Skin epidermis (tissue), 12 donors: Measurements from ENCODE around the gene C14orf180.

Experiments
- H3K27ac ChIP-seq, 21 experiments: fragments of 200-600 bp; sonication (generic) in 11 of 21; one replicate each; pipeline ENCODE4 v1.5.0; 2020; ENCODE audit warnings: mild to moderate bottlenecking in 3 of 21, inconsistent platforms in 2 of 21, moderate library complexity in 2 of 21
- H3K4me3 ChIP-seq, 7 experiments: fragments of 200-600 bp; sonication (generic) in 2 of 7; one replicate each; pipeline ENCODE4 v1.5.0; 2020; ENCODE audit warnings: inconsistent platforms in 2 of 7, mild to moderate bottlenecking in 2 of 7, moderate library complexity in 1 of 7

C14orf180 gene

DNA sequence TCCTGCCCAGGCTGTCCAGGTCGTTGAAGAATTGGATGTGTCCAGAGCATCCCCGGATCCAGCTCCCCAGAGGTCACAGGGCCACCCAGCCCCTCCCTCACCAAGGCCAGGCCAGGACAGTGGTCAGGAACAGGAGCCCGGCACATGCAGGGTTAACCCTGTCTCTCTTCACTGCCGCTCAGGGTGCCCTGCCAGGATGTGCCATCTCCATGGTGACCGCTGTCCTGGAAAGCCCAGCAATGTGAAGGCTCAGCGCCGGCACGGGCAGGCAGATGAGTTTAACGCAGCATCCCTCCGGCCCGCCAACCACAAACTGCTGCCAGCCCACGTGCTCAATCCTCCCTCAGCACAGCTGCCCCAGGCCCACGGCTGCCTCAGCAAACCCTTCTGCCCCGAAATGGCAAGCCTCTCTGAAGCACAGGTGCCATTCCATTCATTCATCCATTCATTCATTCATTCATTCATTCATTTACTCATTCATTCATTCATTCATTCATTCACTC lies 20.6 kb downstream of the C14orf180 start:
- Histone ChIP-seq H3K27ac (no peak overlapping the region), H3K4me3 (no peak overlapping the region)

- H3K4me3 ChIP-seq = no peak overlapping the region
- H3K27ac ChIP-seq = no peak overlapping the region
Measured at GRCh38 chr14:104600805-104601204, 21.2 kb downstream of the C14orf180 start.

DNA sequence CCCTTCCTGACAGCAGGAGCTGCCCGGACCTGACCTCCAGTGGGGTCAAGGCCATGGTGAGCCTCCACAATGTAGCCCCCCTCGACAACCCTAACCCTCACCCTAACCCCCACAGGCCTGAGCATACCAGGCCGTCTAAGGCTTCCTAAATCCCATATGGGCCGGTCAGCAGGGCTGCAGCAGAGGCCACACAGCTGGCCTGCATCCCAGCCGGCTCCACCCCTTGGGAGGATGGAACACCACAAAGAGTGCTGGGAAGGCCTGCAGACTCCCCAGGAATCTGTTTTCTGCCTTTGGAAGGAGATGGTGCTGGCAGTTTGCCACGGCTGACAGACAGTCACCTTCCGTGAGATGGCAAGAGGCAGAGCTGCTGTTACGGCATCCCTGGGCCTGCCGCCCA lies 22.2 kb downstream of the C14orf180 start:
- no peak overlapping the region for H3K27ac ChIP-seq
- no peak overlapping the region for H3K4me3 ChIP-seq

DNA sequence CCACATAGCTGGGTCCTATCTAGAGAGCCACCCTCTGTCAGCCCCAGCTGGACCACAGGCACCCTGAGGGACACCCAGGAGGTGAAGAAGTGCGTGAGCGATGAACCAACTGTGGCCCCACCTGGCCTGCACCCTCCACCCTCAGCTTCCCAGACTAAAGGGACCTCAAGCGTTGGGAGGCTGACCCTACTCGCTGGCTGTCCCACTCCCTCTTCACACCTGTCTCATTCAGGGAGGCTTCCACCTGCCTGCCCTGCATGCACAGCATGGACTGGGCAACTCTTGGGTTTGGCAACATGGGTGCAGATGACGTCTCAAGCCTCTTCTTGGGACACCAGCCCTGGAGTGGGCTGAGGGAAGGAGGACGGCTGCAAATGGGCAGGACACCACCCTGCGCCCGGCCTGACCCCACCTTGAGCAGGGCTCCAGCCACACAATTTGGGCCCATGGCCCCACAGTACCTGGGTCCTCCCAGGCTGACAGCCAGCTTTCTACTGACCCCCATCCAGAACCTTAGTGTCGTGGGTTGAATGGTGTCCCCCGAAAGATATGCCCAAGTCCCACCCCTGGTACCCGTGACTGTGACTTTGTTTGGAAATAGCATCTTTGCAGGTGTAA lies 22.9 kb downstream of the C14orf180 start:
- Histone ChIP-seq H3K4me3 (no peak overlapping the region), H3K27ac (no peak overlapping the region)

DNA sequence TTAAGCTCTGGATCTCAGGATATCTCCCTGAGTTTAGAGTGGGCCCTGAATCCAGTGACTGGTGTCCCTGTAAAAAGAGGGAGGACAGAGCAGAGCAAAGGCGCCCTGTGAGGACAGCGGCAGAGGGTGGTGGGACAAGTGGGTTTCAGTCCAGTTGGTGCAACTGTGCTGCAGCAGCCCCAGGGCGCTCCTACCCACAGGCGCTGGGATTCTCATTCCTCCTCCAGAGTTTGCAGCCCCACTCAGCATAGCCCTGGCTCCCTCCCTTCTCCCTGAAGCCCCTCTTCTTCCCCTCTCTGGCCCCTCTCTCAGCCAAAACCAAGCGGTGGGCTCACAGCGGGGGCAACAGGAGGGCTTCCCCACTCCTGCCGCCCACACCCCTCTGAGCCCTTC lies 23.4 kb downstream of the C14orf180 start:
- Histone ChIP-seq H3K4me3 (no peak overlapping the region), H3K27ac (no peak overlapping the region)

DNA sequence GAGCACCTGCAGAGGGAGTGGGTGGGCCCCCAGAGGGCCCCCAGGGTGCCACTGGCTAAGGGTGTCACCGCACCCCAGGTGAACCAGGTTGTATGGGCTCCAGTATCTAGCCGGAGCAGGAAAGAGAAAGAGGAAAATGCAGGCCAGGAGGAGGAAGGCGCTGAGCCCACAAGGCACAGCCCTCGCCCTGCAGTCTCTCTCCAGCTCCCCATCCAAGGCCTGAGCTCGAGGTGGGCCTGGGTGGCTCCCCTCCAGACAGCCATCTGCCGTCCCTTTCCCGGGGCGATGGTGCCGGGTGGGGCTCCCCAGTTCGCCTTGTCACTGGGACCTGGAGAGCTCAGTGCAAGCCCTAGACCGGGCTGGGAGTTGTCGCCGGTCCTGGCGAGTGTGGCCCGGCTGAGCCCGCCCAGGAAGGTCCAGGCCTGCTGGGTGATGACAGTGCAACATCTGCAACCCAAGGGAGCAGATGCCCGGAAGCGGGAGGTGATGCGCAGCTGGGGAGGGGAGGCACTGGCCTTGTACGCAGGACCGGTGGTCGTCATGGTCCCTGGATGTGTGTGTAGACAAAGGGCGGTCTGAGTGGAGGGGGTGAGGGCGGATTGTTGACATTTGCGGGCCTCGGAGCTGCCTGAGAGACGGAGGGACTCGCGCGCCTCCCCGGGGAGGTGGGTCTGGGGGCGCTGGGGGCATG lies 24.3 kb downstream of the C14orf180 start:
- H3K27ac ChIP-seq = no peak overlapping the region
- H3K4me3 ChIP-seq = peak overlapping the region in 2 of 7 experiments; percentile 5 to 8

GRCh38 chr14:104604458-104605449 lies 25.2 kb downstream of the C14orf180 start, which contains the start of gene TMEM179:
TSS of gene TMEM179 (minus strand) at chr14:104604772. CDS start at chr14:104604741, 31 bp downstream.
- Histone ChIP-seq H3K27ac (no peak within 1 kb of the TSS), H3K4me3 (peak within 1 kb of the TSS in 2 of 7 experiments; percentile 5 to 8)

DNA sequence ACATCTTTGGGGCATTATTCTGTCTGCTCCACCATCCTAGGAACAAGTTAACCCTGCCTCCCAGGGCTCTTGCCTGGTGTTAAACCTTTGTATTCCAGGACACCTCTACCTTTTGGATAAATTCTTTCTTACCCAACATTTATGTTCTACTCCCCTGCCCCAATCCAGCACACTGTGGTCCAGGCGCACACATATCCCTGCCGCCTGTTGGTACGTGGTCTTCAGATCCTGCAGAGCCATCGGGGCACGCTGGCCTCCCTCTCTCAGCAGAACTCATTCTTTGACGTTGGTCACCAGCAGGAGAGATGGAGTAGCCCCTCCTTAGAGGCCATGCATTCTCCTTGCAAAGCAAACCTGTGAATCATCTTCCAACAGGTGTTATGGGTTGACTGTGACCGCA lies 30.1 kb downstream of the C14orf180 start:
- Histone ChIP-seq H3K27ac (no peak overlapping the region), H3K4me3 (no peak overlapping the region)

DNA sequence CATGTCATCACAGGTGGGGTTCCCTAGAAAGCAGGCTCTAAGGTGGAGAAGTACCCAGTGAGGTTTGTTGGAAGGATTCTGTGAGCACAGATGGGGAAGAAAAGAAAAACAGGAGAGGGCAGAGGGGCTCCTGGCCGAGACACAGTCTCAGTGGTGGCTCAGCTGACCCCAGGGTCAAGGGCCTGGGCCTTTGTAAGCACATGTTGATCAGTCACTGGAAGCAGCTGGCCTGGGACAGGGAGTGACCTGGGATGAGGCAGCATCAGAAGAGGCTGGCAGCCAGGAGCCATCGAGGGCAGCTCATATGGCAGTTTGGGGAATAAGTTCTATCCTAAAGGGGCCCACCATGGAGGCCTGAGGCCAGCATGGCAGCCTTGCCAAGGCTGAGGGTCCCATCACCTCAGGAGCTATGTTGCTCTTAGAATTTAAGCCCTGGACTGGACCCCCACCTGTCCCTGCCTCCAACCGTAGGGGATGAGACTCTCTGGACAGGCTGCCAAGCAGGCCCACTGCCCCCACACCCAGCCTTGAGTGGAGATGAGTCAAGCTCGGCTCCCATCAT lies 31.3 kb downstream of the C14orf180 start:
- Histone ChIP-seq H3K4me3 (no peak overlapping the region), H3K27ac (no peak overlapping the region)

- Histone ChIP-seq H3K27ac (no peak overlapping the region), H3K4me3 (no peak overlapping the region)
Measured at GRCh38 chr14:104611881-104612280, 32.3 kb downstream of the C14orf180 start.

DNA sequence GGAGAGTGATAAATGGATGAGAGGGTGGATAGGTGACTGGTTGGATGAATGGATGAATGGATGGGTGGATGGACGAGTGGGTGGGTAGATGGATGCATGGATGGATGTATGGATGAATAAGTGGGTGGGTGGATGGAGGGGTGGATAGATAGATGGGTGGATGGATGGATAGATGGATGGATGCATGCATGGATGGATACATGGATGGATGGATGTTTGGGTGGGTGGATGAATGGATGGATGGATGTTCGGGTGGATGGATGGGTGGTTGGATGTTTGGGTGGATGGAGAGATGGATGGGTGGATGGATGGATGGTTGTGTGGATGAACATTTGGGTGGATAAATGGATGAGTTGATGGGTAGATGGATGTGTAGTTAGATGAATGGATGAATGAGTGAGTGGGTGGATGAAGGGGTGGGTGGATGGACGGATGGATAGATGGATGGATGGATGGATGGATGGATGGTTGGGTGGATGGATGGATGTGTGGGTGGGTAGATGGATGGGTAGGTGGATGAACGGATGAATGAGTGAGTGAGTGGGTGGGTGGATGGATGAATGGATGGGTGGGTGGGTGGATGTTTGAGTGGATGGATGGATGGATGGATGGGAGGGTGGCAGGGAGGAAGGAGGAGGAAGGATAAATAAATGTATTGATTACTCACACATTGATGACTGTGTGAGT lies 34.7 kb downstream of the C14orf180 start:
- Histone ChIP-seq H3K4me3 (no peak overlapping the region), H3K27ac (no peak overlapping the region)

DNA sequence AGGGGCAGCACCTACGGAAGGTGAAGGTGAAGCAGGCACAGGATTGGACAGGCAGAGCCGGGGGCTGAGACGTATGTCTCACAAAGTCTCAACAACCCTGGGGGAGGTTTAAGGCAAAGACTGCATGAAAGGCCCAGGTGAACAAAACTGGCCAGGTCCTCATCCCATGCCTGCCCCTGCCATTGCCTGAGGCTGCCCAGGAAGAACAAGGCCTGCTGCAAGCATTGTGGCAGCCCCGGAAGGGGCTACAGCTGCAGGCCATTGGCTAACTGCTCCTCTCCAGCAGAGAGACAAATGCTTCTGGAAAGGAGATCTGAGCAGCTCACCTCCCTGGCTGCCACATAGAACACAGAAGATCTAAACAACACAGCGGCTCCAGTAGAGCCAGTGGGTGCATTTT lies 45.4 kb downstream of the C14orf180 start:
- Histone ChIP-seq H3K4me3 (no peak overlapping the region), H3K27ac (no peak overlapping the region)

- Histone ChIP-seq H3K4me3 (no peak overlapping the region), H3K27ac (no peak overlapping the region)
Measured at GRCh38 chr14:104632781-104633180, 53.2 kb downstream of the C14orf180 start.

GRCh38 chr14:104633276-104634137 lies 53.9 kb downstream of the C14orf180 start:
- Histone ChIP-seq H3K27ac (no peak overlapping the region), H3K4me3 (no peak overlapping the region)

GRCh38 chr14:104634138-104634760 lies 54.7 kb downstream of the C14orf180 start:
- no peak overlapping the region for H3K4me3 ChIP-seq
- no peak overlapping the region for H3K27ac ChIP-seq

DNA sequence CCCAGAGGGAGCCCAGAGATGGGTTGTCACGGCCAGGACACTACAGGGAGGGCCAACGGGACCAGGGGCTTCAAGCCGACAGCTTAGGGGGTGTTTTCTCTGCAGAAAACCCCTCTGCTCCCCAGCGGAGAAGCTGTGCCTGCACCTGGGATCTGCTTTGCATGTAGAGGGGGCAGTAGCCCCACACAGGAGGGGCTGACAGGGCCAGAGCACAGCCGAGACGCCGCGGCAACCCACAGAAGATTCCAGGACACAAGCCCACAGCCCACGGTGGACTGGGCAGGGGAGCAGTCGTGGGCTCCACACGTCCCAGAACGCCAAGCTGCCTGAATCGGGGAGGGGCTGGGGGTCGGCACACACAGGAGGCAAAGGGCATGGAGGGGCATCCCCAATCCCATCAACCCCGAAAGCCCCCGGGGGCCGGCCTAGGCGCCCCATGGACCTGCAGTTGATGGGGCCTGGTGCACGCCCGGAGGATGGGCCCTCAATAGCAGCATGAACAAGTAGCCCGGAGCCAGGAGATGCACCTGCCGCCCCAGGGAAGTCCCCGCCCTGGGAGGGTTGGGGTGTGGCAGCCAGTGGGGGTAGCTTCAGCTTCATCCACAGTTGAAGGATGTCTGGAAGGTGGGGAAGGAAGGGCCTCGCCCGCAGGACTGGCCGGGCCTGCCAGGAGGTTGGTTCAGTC lies 55.5 kb downstream of the C14orf180 start:
- H3K4me3 ChIP-seq = no peak overlapping the region

DNA sequence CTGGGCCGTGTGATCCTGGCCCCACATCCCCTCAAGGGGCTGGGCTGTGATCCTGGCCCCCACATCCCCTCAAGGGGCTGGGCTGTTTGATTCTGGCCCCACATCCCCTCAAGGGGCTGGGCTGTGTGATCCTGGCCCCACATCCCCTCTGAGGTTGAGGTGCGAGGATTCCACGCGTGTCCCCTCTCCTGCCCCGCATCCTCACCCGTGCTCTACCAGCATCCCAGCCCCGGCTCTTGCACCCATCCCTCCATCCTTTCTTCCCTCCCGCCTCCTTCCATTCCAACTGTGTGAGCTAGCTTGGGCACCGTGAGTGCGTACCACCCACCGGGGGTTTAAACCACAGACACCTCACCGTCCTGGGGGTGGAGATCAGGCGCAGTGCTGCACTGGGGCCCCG lies 56.2 kb downstream of the C14orf180 start:
- Histone ChIP-seq H3K27ac (no peak overlapping the region), H3K4me3 (no peak overlapping the region)

More for the DNA sequence above, 55.5 kb downstream of the C14orf180 start:
- no peak overlapping the region for H3K27ac ChIP-seq
